ENCODE measurements around the gene TBC1D24. TPM values are rescaled to one million over a fixed set of nuclear protein-coding genes. Genes with fewer than 3 reads are reported as not detected.

The TBC1D24 gene
- total and polyA plus RNA-seq, 2 donors (not counting 1 experiment from before 2014, with no cell fraction given) = 7.1 to 9.4 TPM

GRCh38 chr16:2475413-2476344 is 752 bp downstream of the TBC1D24 start:
- peak; percentile 45 for DNase-seq
- H4K20me1 ChIP-seq (ENCODE audit: control insufficient read depth, insufficient read depth, low read length, poor library complexity, severe bottlenecking) = peaks cover 34% of the 10 kb centered on the region
- ChIA-PET POLR2A (interaction anchor here (0.6 to 1.1 kb wide), 5 partner anchors 12 to 303 kb away, joined by 3 to 6 read pairs (median 4); partner anchors contain the start of genes AMDHD2 and TEDC2), CTCF (interaction anchor here (0.7 to 3.2 kb wide), 3 partner anchors 26 to 596 kb away, joined by 4 to 13 read pairs (median 5); partner anchors contain the start of gene CCNF)
- no peak overlapping the region for H3K27ac ChIP-seq (ENCODE audit: low read length in 2 of 2)
- peak; percentile 19 for ATAC-seq (ENCODE audit: low read depth)
- intact Hi-C loops (cut with micrococcal nuclease) = loop anchor here (1.0 kb wide), 1 partner anchor 12 kb away; no protein-coding TSS in a partner anchor
- H3K4me1 ChIP-seq (ENCODE audit: control insufficient read depth in 2 of 2, insufficient read depth in 2 of 2, low read length in 2 of 2) = peaks cover 35 to 36% of the 10 kb centered on the region in 2 donors
- peak overlapping the region in 4 of 5 experiments; percentile 29 to 77 (median 70) for H3K4me3 ChIP-seq (ENCODE audit: control extremely low read depth in 1 of 5, extremely low read depth in 1 of 5, insufficient read depth in 1 of 5, low read depth in 2 of 5, low read length in 4 of 5)
- peaks cover 0 to 23% (median 16%) of the 10 kb centered on the region in 4 experiments for H3K27me3 ChIP-seq (replicated peaks in 1 of 4; ENCODE audit: control extremely low read depth in 1 of 4, control insufficient read depth in 3 of 4, insufficient read depth in 4 of 4, low read length in 3 of 4)
- peak overlapping the region; percentile 72 for H3K4me3 Mint-ChIP-seq
- peak overlapping the region; percentile 73 for H3K9ac ChIP-seq (ENCODE audit: low read length)
- H3K9me3 Mint-ChIP-seq (ENCODE audit: insufficient read depth) = no peaks in the 10 kb centered on the region
- peaks cover 7% of the 10 kb centered on the region for H3K27me3 Mint-ChIP-seq
- 16% methylated on average over 55 of the region's 55 CpGs for WGBS (ENCODE audit: insufficient coverage)
- H3K36me3 ChIP-seq (replicated peaks in 1 of 2; ENCODE audit: control extremely low read depth in 1 of 2, control insufficient read depth in 1 of 2, extremely low read depth in 1 of 2, insufficient read depth in 2 of 2, low read length in 1 of 2) = no peaks in the 10 kb centered on the region
- H3K79me2 ChIP-seq (ENCODE audit: control insufficient read depth, insufficient read depth, low read length) = peaks cover 52% of the 10 kb centered on the region
- peak overlapping the region; percentile 100 for H3K4me2 ChIP-seq (replicated peaks; ENCODE audit: low read depth, low read length, poor library complexity, severe bottlenecking)
- TF ChIP-seq EZH2 (IDR thresholded peaks at IDR 0.05; ENCODE audit: borderline replicate concordance, insufficient read depth, low read depth, low read length, poor library complexity, severe bottlenecking) (no peak), CTCF (IDR thresholded peaks at IDR 0.05) (no peak)
- peak overlapping the region; percentile 89 for H2AFZ ChIP-seq (ENCODE audit: insufficient read depth, low read depth, low read length, poor library complexity, severe bottlenecking)
- no peaks in the 10 kb centered on the region for H3K9me3 ChIP-seq (ENCODE audit: control extremely low read depth in 1 of 3, control insufficient read depth in 2 of 3, insufficient read depth in 1 of 3, low read length in 2 of 3)
- peak overlapping the region; percentile 32 for H3K27ac Mint-ChIP-seq
- H3K4me1 Mint-ChIP-seq = peaks cover 21% of the 10 kb centered on the region

Measured in B cell (primary cell).